ENCODE measurements around the gene ZDHHC17.

Gene ZDHHC17

DNA sequence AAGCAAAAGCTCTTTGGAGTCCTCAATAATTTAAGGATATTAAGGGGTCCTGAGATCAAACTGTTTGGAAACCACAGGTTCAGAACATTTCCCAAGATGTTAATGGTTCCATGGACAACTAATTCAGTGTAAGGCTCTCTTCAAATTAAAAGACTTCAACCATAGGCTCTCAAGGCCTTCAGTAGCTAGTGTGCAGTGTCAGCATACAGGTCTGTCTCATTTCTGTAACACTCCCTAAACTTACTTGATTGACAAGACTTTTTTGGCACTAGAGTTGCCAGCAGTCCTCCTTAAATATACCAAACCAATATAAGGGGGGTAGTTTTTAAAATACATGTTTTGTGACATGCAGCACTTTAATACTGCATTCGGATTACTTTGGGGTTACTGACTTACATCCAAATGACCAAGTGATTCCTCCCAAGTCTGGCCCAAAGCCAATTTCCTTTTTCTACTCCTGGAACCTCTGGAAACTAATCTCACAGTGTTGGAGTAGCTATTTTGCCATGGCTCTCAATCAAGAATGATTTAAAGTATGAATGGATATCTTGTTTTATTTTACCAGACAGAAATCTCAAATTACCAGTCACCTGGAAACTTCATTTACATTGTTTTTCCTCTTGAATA is 92.2 kb downstream of the ZDHHC17 start:
- Histone ChIP-seq H3K9ac (ENCODE audit: low read length) (no peak overlapping the region), H3K4me2 (ENCODE audit: low read length) (no peak overlapping the region), H3K4me3 (ENCODE audit: low read depth, low read length, poor library complexity, severe bottlenecking) (no peak overlapping the region), H2AFZ (ENCODE audit: low read length) (no peak overlapping the region), H3K79me2 (ENCODE audit: insufficient read depth, low read length) (no peaks in the 10 kb centered on the region), H4K20me1 (ENCODE audit: insufficient read depth, low read length) (no peaks in the 10 kb centered on the region), H3K4me1 (ENCODE audit: insufficient read depth, low read length, severe bottlenecking) (no peaks in the 10 kb centered on the region), H3K27ac (ENCODE audit: low read depth, low read length, poor library complexity, severe bottlenecking) (no peak overlapping the region), H3K36me3 (ENCODE audit: insufficient read depth, low read length) (peaks cover 9% of the 10 kb centered on the region), H3K27me3 (ENCODE audit: insufficient read depth, low read length) (no peaks in the 10 kb centered on the region), H3K9me2 (ENCODE audit: low read depth, low read length) (no peaks in the 10 kb centered on the region), H3F3A (ENCODE audit: insufficient read depth, low read length) (no peaks in the 10 kb centered on the region; the same call in 1 of the 2 replicates), H3K9me3 (ENCODE audit: low read length) (no peaks in the 10 kb centered on the region)
- TF ChIP-seq EZH2 (IDR thresholded peaks at IDR 0.05; ENCODE audit: borderline replicate concordance, low read length): no peak
- TF ChIP-seq, protein P1, sequence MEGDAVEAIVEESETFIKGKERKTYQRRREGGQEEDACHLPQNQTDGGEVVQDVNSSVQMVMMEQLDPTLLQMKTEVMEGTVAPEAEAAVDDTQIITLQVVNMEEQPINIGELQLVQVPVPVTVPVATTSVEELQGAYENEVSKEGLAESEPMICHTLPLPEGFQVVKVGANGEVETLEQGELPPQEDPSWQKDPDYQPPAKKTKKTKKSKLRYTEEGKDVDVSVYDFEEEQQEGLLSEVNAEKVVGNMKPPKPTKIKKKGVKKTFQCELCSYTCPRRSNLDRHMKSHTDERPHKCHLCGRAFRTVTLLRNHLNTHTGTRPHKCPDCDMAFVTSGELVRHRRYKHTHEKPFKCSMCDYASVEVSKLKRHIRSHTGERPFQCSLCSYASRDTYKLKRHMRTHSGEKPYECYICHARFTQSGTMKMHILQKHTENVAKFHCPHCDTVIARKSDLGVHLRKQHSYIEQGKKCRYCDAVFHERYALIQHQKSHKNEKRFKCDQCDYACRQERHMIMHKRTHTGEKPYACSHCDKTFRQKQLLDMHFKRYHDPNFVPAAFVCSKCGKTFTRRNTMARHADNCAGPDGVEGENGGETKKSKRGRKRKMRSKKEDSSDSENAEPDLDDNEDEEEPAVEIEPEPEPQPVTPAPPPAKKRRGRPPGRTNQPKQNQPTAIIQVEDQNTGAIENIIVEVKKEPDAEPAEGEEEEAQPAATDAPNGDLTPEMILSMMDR (IDR thresholded peaks at IDR 0.05; ENCODE audit: low read length): no peak

DNA sequence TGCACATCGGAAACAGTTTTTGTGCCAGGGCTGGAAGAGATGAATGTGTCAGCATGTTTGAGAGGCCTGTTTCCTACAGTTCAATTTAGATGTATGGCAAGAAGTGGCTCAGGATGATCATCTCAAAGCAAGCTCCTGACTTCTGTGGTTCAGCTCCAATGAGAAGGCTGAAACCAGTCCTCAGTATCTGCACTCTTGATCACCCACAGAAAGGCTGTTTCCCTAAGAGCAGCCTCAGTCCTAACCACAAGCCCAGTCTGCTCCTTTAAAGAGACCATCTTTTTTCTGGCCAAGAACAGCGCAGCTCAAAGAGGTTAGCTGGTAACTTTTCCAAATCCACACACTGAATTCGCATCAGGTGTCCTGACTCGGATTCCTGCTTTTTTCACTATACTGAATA is 95.7 kb downstream of the ZDHHC17 start:
- H3K4me2 ChIP-seq (ENCODE audit: low read length): no peak overlapping the region
- peaks cover under 1% of the 10 kb centered on the region for H3K4me1 ChIP-seq (ENCODE audit: insufficient read depth, low read length, severe bottlenecking)
- H4K20me1 ChIP-seq (ENCODE audit: insufficient read depth, low read length): no peaks in the 10 kb centered on the region
- H3K9ac ChIP-seq (ENCODE audit: low read length): no peak overlapping the region
- H3K4me3 ChIP-seq (ENCODE audit: low read depth, low read length, poor library complexity, severe bottlenecking): no peak overlapping the region
- no peaks in the 10 kb centered on the region for H3K27me3 ChIP-seq (ENCODE audit: insufficient read depth, low read length)
- 0 out of 2 replicates have a peak, but pooled peaks cover 5% of the 10 kb centered on the region for H3K36me3 ChIP-seq (ENCODE audit: insufficient read depth, low read length)
- H3K27ac ChIP-seq (ENCODE audit: low read depth, low read length, poor library complexity, severe bottlenecking): no peak overlapping the region
- H3K9me2 ChIP-seq (ENCODE audit: low read depth, low read length): no peaks in the 10 kb centered on the region
- TF ChIP-seq, protein P1 (IDR thresholded peaks at IDR 0.05; ENCODE audit: low read length): no peak
- no peak for TF ChIP-seq EZH2 (IDR thresholded peaks at IDR 0.05; ENCODE audit: borderline replicate concordance, low read length)
- no peak overlapping the region for H2AFZ ChIP-seq (ENCODE audit: low read length)
- H3K9me3 ChIP-seq (ENCODE audit: low read length): no peaks in the 10 kb centered on the region
- no peaks in the 10 kb centered on the region for H3F3A ChIP-seq (ENCODE audit: insufficient read depth, low read length)
- H3K79me2 ChIP-seq (ENCODE audit: insufficient read depth, low read length): no peaks in the 10 kb centered on the region

DNA sequence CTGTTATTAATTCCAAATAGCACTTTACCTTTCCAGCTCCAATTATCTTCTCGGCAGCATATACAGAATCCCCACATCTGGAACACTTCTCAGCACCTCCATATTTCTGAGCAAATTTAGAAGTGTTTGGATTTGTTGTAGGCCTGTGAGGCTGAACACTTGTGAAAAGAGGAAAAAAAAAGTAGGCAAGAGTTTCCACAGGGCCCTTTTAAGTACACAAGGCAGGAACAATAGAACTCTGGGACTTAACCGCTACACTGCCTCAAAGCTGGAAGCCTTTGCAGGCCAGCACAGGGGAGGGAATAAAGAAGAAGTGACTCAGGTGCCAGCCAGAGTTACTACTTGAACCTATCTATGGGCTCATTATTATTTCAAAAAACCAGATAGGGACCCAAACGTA is 96.3 kb downstream of the ZDHHC17 start:
- Histone ChIP-seq H3K27ac (ENCODE audit: low read depth, low read length, poor library complexity, severe bottlenecking) (no peak overlapping the region), H3F3A (ENCODE audit: insufficient read depth, low read length) (no peaks in the 10 kb centered on the region), H3K4me3 (ENCODE audit: low read depth, low read length, poor library complexity, severe bottlenecking) (no peak overlapping the region), H3K9ac (ENCODE audit: low read length) (no peak overlapping the region), H3K79me2 (ENCODE audit: insufficient read depth, low read length) (no peaks in the 10 kb centered on the region), H3K4me2 (ENCODE audit: low read length) (no peak overlapping the region), H3K36me3 (ENCODE audit: insufficient read depth, low read length) (0 out of 2 replicates have a peak, but pooled peaks cover 5% of the 10 kb centered on the region), H3K9me2 (ENCODE audit: low read depth, low read length) (no peaks in the 10 kb centered on the region), H4K20me1 (ENCODE audit: insufficient read depth, low read length) (no peaks in the 10 kb centered on the region), H3K4me1 (ENCODE audit: insufficient read depth, low read length, severe bottlenecking) (peaks cover 6% of the 10 kb centered on the region), H2AFZ (ENCODE audit: low read length) (no peak overlapping the region), H3K9me3 (ENCODE audit: low read length) (no peaks in the 10 kb centered on the region), H3K27me3 (ENCODE audit: insufficient read depth, low read length) (no peaks in the 10 kb centered on the region)
- no peak for TF ChIP-seq EZH2 (IDR thresholded peaks at IDR 0.05; ENCODE audit: borderline replicate concordance, low read length)
- TF ChIP-seq, protein P1 (IDR thresholded peaks at IDR 0.05; ENCODE audit: low read length): no peak
